Measurements from ENCODE around the gene PLA2G4A. TPM values are rescaled to one million over a fixed set of nuclear protein-coding genes. Genes with fewer than 3 reads are reported as not detected.

PLA2G4A gene
- 7.5 and 9.2 TPM in 2 replicates for total RNA-seq

DNA sequence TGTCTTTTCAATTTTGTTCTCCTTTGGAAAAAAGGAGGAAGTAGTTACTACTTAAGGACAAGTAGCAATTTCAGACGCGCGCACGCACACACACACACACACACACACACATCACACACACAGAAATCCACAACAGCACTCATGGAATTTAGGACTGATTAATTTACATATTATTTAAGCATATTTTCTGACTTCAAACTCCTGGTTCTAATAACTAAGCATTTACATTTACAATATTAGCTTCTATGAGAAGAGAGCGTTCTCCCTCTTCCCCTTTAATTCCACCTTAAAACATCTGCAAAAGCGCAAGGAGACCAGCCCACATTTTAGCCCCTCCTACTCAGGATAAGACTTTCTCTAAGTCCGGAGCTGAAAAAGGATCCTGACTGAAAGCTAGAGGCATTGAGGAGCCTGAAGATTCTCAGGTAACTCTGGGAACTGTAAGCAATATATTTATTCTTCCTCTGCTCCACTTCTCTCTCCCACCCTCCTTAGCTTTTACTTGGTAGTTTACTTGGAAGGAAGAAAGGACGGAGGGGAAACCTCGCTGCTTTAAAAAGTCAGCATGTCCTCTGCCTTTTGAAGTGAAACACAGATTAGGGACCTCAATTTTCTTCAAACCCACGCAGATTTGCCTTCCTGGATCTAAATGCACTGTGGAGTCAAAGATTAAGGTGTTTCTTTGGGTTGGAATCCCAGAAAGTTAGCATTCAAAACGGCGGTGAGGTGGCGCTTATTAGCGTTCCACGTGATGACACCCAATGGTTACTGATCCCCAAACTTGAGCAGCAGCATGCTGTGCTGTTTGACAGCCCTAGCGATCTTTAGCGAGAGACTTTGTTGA lies at the start of gene PLA2G4A:
Gene PLA2G4A (plus strand): TSS at position 339 of the 844 bp plus-strand sequence. CDS start 25,406 bp downstream, outside the sequence.

Other genes starting within 250 kb of the PLA2G4A start
- 13.4 and 165 TPM in 2 replicates for gene PTGS2, start 148.5 kb upstream of the PLA2G4A start, total RNA-seq